K562 (cell line): Measurements from ENCODE around the gene DRD2. TPM values are rescaled to one million over a fixed set of nuclear protein-coding genes. Genes with fewer than 3 reads are reported as not detected.

Experiments
- ATAC-seq: fragments of 200-7000 bp; cut with Tn5 transposase; 3 replicates; pipeline ENCODE4 v1.9.1; 2020; ENCODE audit warnings: moderate library complexity
- BruUV-seq: library from RNA; stranded (reverse); fragments of 400-500 nt; replicated peaks from 2 replicates; lab custom pipeline; 2021; lab: Mats Ljungman, UMichigan
- CTCF ChIA-PET: fragments of 300-600 bp; formaldehyde crosslinking; extraction: SDS; loops from one replicate; lab custom pipeline; 2021; ENCODE audit warnings: low intra/inter-chr PET ratio; lab: Yijun Ruan, JAX
- POLR2A ChIA-PET: fragments of 300-600, 350-650 bp; sonication (Branson Sonifier 250); formaldehyde crosslinking; extraction: SDS; loops from one replicate; lab custom pipeline; 2021; ENCODE audit warnings: antibody characterized with exemption, inconsistent platforms; lab: Yijun Ruan, JAX
- DNase-seq, 4 experiments: peaks; one replicate each; pipeline versions ENCODE4 v3.0.0 to v3.0.0-alpha.2; 2011 to 2018; ENCODE audit warnings: low spot score in 3 of 4, mixed read lengths in 3 of 4; ENCODE audit errors: extremely low read depth in 1 of 4
- FAIRE-seq: peaks from 2 replicates; lab custom pipeline; 2011; peaks lifted over from hg19 to GRCh38; lab: Jason Lieb, UNC
- H2AFZ ChIP-seq: 2 replicates; pipeline ENCODE4 v1.6.0; 2011; ENCODE audit warnings: low read depth, low read length, control low read depth, inconsistent platforms
- H3K27ac ChIP-seq: fragments of 200-600 bp; 3 replicates; pipeline ENCODE4 v1.8.0; 2011; ENCODE audit warnings: low read depth, mild to moderate bottlenecking, control low read depth, inconsistent platforms, low read length, moderate library complexity, mixed read lengths; ENCODE audit errors: extremely low read depth
- H3K27me3 ChIP-seq, 2 experiments: fragments of 300-600 bp in 1 of 2; 2 replicates in 1 of 2; 3 replicates in 1 of 2; pipeline versions ENCODE4 v1.6.0 to v1.8.0; 2011; ENCODE audit warnings: inconsistent platforms in 2 of 2, low read length in 2 of 2, mild to moderate bottlenecking in 1 of 2, mixed read lengths in 1 of 2, moderate library complexity in 1 of 2; ENCODE audit not compliant: control insufficient read depth in 2 of 2, insufficient read depth in 2 of 2
- H3K36me3 ChIP-seq: fragments of 300-600 bp; 3 replicates; pipeline ENCODE4 v1.8.0; 2011; ENCODE audit warnings: mild to moderate bottlenecking, low read length, inconsistent platforms; ENCODE audit not compliant: control insufficient read depth, insufficient read depth
- H3K4me1 ChIP-seq, 2 experiments: fragments of 200-600 bp in 1 of 2; replicated peaks in 1 of 2; 2 replicates in 1 of 2; 3 replicates in 1 of 2; pipeline versions ENCODE4 v1.5.1 to v1.8.0; 2011; ENCODE audit warnings: inconsistent platforms in 2 of 2, low read length in 2 of 2, mild to moderate bottlenecking in 1 of 2, mixed read lengths in 1 of 2, moderate library complexity in 1 of 2; ENCODE audit not compliant: control insufficient read depth in 2 of 2, insufficient read depth in 2 of 2
- H3K4me2 ChIP-seq: 2 replicates; pipeline ENCODE4 v1.6.1; 2011; ENCODE audit warnings: low read length, control low read depth, inconsistent platforms, mixed read lengths; ENCODE audit not compliant: insufficient read depth
- H3K4me3 ChIP-seq: fragments of 200-600 bp; sonication (generic), shearing (Covaris generic); 2 replicates; pipeline ENCODE4 v1.5.1; 2016; ENCODE audit warnings: control low read depth, inconsistent platforms
- H3K79me2 ChIP-seq: fragments of 200-600 bp; 3 replicates; pipeline ENCODE4 v1.8.0; 2011; ENCODE audit warnings: low read length, inconsistent platforms; ENCODE audit not compliant: control insufficient read depth, insufficient read depth
- H3K9ac ChIP-seq, 2 experiments: 2 replicates each; pipeline versions ENCODE4 v1.6.0 to v1.6.1; 2011; ENCODE audit warnings: low read depth in 2 of 2, low read length in 2 of 2, control low read depth in 1 of 2, inconsistent platforms in 1 of 2, mild to moderate bottlenecking in 1 of 2, mixed read lengths in 1 of 2; ENCODE audit not compliant: insufficient read depth in 1 of 2
- H3K9me1 ChIP-seq: one replicate; pipeline ENCODE4 v1.6.0; 2011; ENCODE audit warnings: inconsistent platforms, mild to moderate bottlenecking, low read length, moderate library complexity; ENCODE audit not compliant: control insufficient read depth, insufficient read depth
- H3K9me3 ChIP-seq: replicated peaks from 2 replicates; pipeline ENCODE4 v1.5.1; 2011; ENCODE audit warnings: low read depth, low read length, inconsistent platforms; ENCODE audit not compliant: control insufficient read depth, insufficient read depth
- H4K20me1 ChIP-seq: replicated peaks from 2 replicates; pipeline ENCODE4 v1.6.1; 2011; ENCODE audit warnings: low read length, inconsistent platforms, mixed read lengths; ENCODE audit not compliant: control insufficient read depth, insufficient read depth
- BCOR ChIP-seq: fragments of 450-650 bp; IDR thresholded peaks from 2 replicates; pipeline ENCODE4 v1.6.1; 2016
- CCAR2 ChIP-seq: fragments of 200-400 bp; formaldehyde crosslinking; IDR thresholded peaks from 2 replicates; pipeline ENCODE4 v1.6.1; 2017; ENCODE audit warnings: mild to moderate bottlenecking, low read depth, low read length
- ETV6 ChIP-seq, 3 experiments: fragments of 150-350 bp in 1 of 3; sonication (generic) in 1 of 3; formaldehyde crosslinking in 1 of 3; IDR thresholded peaks; 2 replicates each; pipeline versions ENCODE4 v1.6.1 to v1.8.0; 2014 to 2022; ENCODE audit warnings: borderline replicate concordance in 2 of 3, low read depth in 2 of 3, antibody characterized with exemption in 1 of 3, low read length in 1 of 3, mild to moderate bottlenecking in 1 of 3, missing genetic modification reagents in 1 of 3
- KHSRP ChIP-seq: fragments of 450-650 bp; IDR thresholded peaks from 2 replicates; pipeline ENCODE4 v1.6.1; 2017
- MAX ChIP-seq: sonication (generic); formaldehyde crosslinking; IDR thresholded peaks from 2 replicates; pipeline ENCODE4 v1.9.0; 2022; ENCODE audit warnings: mild to moderate bottlenecking, missing genetic modification reagents
- PRMT5 ChIP-seq: sonication (generic); formaldehyde crosslinking; IDR thresholded peaks from 2 replicates; pipeline ENCODE4 v1.5.0; 2020; ENCODE audit warnings: missing genetic modification reagents
- RB1 ChIP-seq: fragments of 450-650 bp; IDR thresholded peaks from 2 replicates; pipeline ENCODE4 v1.6.1; 2017; ENCODE audit warnings: low read depth, mild to moderate bottlenecking
- STAT5B ChIP-seq: fragments of 250-450 bp; sonication (Bioruptor Pico); IDR thresholded peaks from 2 replicates; pipeline ENCODE4 v1.8.0; 2021; ENCODE audit warnings: mild to moderate bottlenecking, inconsistent platforms
- STAT6 ChIP-seq: sonication (generic); formaldehyde crosslinking; IDR thresholded peaks from 2 replicates; pipeline ENCODE4 v1.8.1; 2023; ENCODE audit warnings: mild to moderate bottlenecking, missing genetic modification reagents
- TCF15 ChIP-seq: fragments of 250-450 bp; sonication (Bioruptor Pico); IDR thresholded peaks from 2 replicates; pipeline ENCODE4 v1.8.0; 2022; ENCODE audit warnings: moderate library complexity, mild to moderate bottlenecking, inconsistent platforms
- THAP12 ChIP-seq: fragments of 250-450 bp; sonication (Bioruptor Pico); IDR thresholded peaks from 2 replicates; pipeline ENCODE4 v1.9.0; 2021; ENCODE audit warnings: mild to moderate bottlenecking, inconsistent platforms
- WHSC1 ChIP-seq: IDR thresholded peaks from one replicate; pipeline ENCODE4 v1.6.1; 2012; ENCODE audit warnings: low read length, control low read depth, inconsistent platforms
- ZNF184 ChIP-seq: sonication (generic); formaldehyde crosslinking; IDR thresholded peaks from 2 replicates; pipeline ENCODE4 v1.5.0; 2020; ENCODE audit warnings: missing genetic modification reagents
- ZNF707 ChIP-seq: fragments of 250-450 bp; sonication (Bioruptor Pico); conservative IDR thresholded peaks from 2 replicates; pipeline ENCODE4 v1.8.0; 2022; ENCODE audit warnings: inconsistent platforms, mild to moderate bottlenecking, moderate library complexity
- ZNF76 ChIP-seq: fragments of 250-450 bp; sonication (Bioruptor Pico); IDR thresholded peaks from 2 replicates; pipeline ENCODE4 v1.4.0; 2020; ENCODE audit warnings: mild to moderate bottlenecking, moderate library complexity, borderline replicate concordance
- WGBS: fragments of 100-300 bp; shearing (Covaris generic); methylation state at CpG from one replicate; pipeline ENCODE4 v1.1.6; 2016; ENCODE audit warnings: low coverage, mixed read lengths; ENCODE audit not compliant: insufficient coverage; ENCODE audit errors: missing lambda C conversion rate; 5-methylcytosine and 5-hydroxymethylcytosine counted together
- in situ Hi-C: fragments of 300-500 bp; cut with MboI; formaldehyde crosslinking; loops from 4 replicates; pipeline ENCODE4 v1.15.0; 2018; ENCODE audit warnings: inconsistent platforms, mixed read lengths
- intact Hi-C: fragments of 100-400 bp; cut with micrococcal nuclease; formaldehyde crosslinking; loops from 2 replicates; pipeline ENCODE4 v1.14.2; 2022
- polyA plus RNA-seq, 8 experiments: library from polyadenylated mRNA; depleted of rRNA in 4 of 8; stranded (reverse) in 5 of 8; unstranded in 3 of 8; fragments of >200 nt; fragmentation: Nextera tagmentation in 2 of 8; fragmentation: Illumina TruSeq in 1 of 8; extraction: Ambion mirVana in 2 of 8; extraction: Trizol in 1 of 8; gene quantifications; 2 replicates each; pipeline versions ENCODE4 v1.2.1 to v1.2.3, GENCODE V29; 2011 to 2014; ENCODE audit warnings: inconsistent platforms in 1 of 8, missing spikeins in 1 of 8
- total RNA-seq, 7 experiments: library from RNA; depleted of rRNA in 6 of 7; stranded (reverse); fragments of >200 nt in 6 of 7; fragmentation: Illumina TruSeq in 2 of 7; extraction: Trizol in 2 of 7; gene quantifications; 2 replicates each; pipeline versions ENCODE4 v1.2.1 to v1.2.3, GENCODE V29; 2011 to 2021; ENCODE audit warnings: low replicate concordance in 1 of 7

DRD2 gene
- total and polyA plus RNA-seq, 9 of the 15 experiments (the other 6 are each of a cell fraction or from before 2014, with no cell fraction given), result not detected

- ChIA-PET CTCF (no interaction called here), POLR2A (no interaction called here)
- Histone ChIP-seq H4K20me1 (0 out of 2 replicates have a peak, but pooled peaks cover 5% of the 10 kb centered on the region), H3K4me1 (0 out of 5 replicates have a peak, but pooled peaks cover 0 to 4% of the 10 kb centered on the region in 2 experiments), H3K79me2 (no peaks in the 10 kb centered on the region), H2AFZ (no peak overlapping the region), H3K9me1 (no peaks in the 10 kb centered on the region), H3K27me3 (peaks cover 10 to 49% of the 10 kb centered on the region in 2 experiments; a peak in 4 of 5 replicates), H3K4me3 (no peak overlapping the region), H3K9me3 (no peaks in the 10 kb centered on the region), H3K4me2 (no peak overlapping the region), H3K36me3 (no peaks in the 10 kb centered on the region), H3K9ac (no peak overlapping the region), H3K27ac (no peak overlapping the region)
- FAIRE-seq, result no peak
- in situ Hi-C loops (no loop called here), intact Hi-C loops (no loop called here)
- BruUV-seq, result no TSS peak
- under 1% methylated on average over 11 of the region's 11 CpGs for WGBS
- DNase-seq, result no peak
- ATAC-seq, result no peak
- TF ChIP-seq RB1 (no peak), ETV6 (IDR thresholded peaks at IDR 0.05; ENCODE audit: borderline replicate concordance in 1 of 2, low read depth in 2 of 2, low read length in 1 of 2) (no peak), ETV6 (CRISPR knock-in tag; IDR thresholded peaks at IDR 0.05; ENCODE audit: borderline replicate concordance) (no peak), BCOR (no peak), TCF15 (CRISPR knock-in tag) (no peak), MAX (CRISPR knock-in tag) (no peak), CCAR2 (no peak), PRMT5 (CRISPR knock-in tag) (no peak), STAT5B (CRISPR knock-in tag) (no peak), WHSC1 (no peak), KHSRP (no peak), ZNF76 (CRISPR knock-in tag) (no peak), ZNF707 (CRISPR knock-in tag) (no peak), ZNF184 (CRISPR knock-in tag) (no peak), STAT6 (CRISPR knock-in tag) (no peak), THAP12 (CRISPR knock-in tag) (no peak)
Measured at GRCh38 chr11:113394919-113395318, 80.3 kb downstream of the DRD2 start.
